Kidney capillary endothelial cell (primary cell): ENCODE data around the gene ARID2.

Experiments used
- DNase-seq: peaks from one replicate; pipeline ENCODE4 v3.0.0-alpha.2; 2018; ENCODE audit warnings: low spot score

ARID2 gene

GRCh38 chr12:45939759-45940158 lies 210.3 kb downstream of the ARID2 start:
- DNase-seq: no peak

- DNase-seq: no peak
These were observed 215.3 kb downstream of the ARID2 start for GRCh38 chr12:45944771-45945170.

- DNase-seq: no peak
These were observed 216.9 kb downstream of the ARID2 start for GRCh38 chr12:45946435-45946834.

GRCh38 chr12:45948546-45948945 lies 219.0 kb downstream of the ARID2 start:
- no peak for DNase-seq
